GM21423 (cell line): ENCODE data around the gene HMGXB3.
"Not testable (repeated sequence)": the region's sequence is repeated elsewhere in the genome, so short reads cannot be mapped to it uniquely, and the experiment has no call there.

Source experiments
- ATAC-seq: cut with Tn5 transposase; IDR thresholded peaks from one replicate; pipeline ENCODE4 v1.9.1; 2021; ENCODE audit warnings: mild to moderate bottlenecking, moderate library complexity; ENCODE audit not compliant: unreplicated experiment

The HMGXB3 gene

DNA sequence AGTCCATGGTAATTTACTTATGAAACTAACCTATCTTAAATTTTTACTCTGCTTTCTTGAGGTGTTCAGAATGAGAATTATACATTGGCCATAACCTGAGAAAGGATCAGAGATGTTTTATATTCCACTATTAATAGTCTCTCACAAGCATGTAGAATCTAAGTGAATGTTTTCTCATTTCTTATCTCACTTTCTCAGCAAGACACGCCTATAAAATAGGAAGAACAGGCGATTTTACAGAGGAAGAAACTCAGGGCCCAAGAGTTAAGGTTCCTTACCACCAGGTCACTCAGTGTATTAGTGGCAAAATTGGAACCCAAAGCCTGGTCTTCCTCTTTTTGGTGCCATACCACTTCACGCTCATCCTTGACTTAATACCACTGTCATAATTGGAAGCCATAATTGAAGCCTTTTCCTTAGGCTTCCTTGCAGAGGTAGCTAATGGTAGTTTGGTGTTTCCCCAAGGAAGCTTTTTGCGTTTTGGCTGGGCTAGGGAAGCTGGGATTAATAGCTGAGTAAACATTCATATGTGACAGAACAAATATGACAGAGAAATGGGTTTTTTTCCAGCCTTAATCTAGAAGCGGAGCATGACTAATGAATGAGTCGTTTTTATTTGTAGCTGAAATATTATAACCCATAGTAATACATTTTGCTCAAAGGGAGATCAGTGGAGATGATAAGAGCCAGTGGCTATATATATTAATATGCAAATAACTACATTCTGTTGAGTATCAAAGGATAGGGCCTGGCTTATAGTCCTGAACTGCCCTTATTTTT is 16.9 kb downstream of the HMGXB3 start:
- ATAC-seq: no peak

DNA sequence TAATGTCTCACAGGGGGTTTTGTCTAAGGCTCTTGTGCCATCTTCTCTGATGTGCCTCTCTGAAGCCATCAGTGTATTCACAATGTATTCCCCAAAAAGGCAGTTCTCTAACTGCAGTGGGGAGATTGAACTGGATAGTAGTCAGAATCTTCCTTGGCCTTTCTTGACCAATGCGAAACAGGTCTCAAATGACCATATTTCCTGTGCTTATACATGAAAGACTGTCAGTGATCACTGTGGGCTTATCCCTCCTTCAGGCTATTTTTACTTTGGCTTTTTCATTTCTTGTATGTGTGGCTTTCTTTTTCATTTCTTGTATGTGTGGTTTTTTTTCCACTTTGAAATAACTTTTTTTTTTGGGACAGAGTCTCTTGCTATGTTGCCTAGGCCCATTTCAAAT is 19.7 kb downstream of the HMGXB3 start:
- ATAC-seq: no peak

DNA sequence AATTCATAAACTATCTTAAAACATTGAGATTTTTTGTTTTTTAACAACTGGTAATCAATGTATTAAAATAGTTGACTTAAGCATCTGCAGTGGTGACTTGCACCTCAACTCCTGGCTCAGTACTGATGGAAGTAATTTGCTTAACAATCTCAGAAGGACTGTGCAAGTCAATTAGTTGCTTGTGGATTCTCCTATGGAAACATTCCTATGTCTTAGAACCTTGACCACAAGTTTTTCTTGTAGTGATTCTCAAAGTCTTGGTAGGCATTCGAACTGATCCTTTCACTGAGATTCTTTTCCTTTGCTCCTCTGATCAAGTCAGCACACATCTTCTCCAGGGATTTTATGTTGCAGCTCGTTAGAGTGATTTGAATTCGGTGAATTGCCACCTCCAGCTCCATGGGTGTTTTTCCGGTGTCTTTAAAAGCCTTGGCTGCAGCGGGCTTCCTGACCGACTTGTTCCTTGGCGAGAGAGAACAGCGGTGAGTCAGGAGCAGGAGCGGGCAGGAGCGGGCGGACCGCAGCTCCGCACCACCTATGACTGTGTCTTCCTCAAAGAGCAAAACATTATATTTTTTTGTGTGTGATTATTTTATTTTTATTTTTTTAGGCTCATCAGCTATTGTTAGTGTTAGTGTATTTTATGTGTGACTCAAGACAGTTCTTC is 21.1 kb downstream of the HMGXB3 start:
- ATAC-seq: no peak

DNA sequence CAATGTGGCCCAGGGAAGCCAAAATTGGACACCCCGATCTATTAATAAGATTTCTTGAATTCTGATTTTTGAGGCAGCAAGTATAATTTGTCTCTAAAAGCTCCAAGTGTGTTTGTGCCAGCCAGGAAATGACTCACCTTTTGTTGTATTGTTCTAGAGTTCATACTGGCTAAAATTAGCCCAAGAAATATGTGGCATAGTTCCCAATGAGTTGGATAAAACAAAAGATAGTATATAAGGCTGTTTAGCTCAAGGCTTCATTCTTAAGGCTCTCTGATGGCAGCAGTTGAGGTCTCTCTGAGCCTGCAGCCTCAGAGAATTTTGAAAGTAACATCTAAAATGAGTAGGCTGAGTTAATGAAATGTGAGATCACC is 21.6 kb downstream of the HMGXB3 start:
- ATAC-seq: no peak

DNA sequence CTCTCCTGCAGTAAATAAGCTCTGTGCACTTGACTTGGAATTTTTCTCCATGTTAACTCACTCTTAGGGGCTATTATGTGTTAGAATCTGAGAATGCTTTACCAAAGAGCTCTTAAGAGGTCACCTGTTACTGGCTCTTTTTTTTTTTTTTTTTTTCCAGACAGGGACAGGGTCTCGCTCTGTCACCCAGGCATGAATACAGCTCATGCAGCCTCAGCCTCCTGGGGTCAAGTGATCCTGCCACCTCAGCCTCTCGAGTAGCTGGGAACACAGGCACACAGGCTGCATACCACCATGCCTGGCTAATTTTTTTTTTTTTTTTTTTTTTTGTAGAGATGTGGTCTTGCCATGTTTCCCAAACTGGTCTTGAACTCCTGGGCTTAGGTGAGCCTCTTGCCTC is 22.1 kb downstream of the HMGXB3 start:
- no peak for ATAC-seq

DNA sequence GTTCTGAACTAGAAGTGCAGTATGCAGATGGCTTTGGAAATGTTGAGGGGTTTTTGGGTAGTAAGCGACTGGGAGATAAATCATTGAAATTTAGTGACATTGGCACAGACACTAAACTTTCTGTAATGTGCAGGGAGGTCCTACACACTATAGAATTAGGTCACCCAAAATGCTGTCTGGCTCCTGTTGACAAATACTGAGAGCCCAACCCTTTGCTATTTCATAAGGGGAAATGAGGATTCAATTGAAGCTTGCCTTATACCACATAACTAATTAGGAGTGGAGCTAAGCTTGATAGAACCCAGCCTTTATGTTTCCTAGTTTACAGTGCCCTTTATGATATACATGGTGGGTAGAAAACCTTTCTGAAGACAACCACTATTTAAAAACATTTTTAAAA is 22.6 kb downstream of the HMGXB3 start:
- ATAC-seq: no peak

DNA sequence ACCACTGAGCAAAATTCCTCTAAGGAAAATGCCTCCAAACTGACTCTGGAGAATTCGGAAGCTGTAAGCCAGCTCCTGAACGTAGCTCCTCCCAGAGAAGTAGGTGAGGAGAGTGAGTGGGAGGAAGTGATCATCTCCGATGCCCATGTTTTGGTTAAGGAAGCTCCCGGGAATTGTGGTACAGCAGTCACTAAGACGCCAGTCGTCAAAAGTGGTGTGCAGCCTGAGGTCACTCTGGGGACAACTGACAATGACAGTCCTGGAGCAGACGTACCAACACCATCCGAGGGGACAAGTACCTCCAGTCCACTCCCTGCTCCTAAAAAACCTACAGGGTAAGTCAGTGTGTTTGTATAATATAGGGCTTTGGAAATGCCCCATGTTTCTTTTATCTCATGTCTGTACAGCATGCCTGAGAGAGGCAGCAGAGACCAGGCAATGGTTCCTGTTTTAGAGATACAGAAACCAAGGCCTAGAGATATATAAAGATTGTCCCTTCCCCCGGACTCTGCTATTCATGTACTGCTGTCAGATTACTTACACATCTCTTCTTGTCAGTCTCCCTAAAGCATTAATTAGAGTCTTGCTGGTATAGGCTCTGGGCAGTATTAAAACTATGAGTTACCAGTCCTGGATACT is 23.9 kb downstream of the HMGXB3 start:
- ATAC-seq: no peak

DNA sequence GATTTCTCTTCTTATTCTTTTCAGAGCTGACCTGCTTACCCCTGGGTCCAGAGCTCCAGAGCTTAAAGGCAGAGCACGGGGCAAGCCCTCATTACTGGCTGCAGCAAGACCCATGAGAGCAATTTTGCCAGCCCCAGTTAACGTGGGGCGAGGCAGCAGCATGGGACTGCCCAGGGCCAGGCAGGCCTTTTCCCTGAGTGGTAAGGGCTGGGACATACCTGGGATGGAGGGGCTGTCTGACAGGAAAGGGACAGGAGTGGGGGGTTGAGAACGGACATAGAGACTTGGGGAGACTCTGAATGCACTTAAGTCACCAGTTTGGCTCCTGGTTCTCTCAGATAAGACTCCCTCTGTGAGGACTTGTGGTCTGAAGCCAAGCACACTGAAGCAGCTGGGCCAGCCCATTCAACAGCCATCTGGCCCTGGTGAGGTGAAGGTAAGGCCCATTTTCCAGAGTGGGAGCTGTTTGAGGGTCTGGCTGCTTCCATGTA is 26.2 kb downstream of the HMGXB3 start:
- no peak for ATAC-seq

DNA sequence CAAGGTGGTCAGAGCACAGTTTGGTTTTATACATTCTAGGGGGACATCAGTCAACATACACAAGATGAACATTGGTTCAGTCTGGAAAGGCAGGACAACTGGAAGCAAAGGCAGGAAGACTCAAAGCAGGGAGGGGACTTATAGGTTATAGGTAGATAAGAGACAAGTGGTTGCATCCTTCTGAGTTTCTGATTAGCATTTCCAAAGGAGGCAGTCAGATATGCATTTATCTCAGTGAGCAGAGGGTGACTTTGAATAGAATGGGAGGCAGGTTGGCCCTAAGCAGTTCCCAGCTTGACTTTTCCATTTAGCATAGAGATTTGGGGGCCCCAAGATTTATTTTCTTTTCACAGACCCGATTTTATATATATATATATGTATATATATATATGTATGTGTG is 27.5 kb downstream of the HMGXB3 start:
- ATAC-seq: not testable (repeated sequence)

DNA sequence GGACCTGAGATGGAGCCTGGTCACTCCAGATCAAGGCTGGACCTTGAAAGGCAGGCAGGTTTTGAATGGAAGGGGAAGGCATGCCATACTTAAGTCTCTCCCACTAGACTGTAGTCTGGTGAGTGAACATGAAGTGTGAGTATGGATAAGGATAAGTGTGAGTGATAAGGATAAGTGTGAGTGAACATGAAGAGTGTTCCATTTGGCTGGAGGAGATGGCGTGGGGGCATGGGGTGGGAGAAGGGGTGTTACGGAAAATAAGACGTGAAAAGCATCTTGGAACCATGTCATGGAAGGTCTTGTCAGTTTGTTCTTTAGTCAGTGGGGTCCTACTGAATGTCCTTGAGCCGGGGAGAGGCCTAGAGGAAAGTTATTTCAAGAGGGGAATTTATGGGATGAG is 32.8 kb downstream of the HMGXB3 start:
- no peak for ATAC-seq

DNA sequence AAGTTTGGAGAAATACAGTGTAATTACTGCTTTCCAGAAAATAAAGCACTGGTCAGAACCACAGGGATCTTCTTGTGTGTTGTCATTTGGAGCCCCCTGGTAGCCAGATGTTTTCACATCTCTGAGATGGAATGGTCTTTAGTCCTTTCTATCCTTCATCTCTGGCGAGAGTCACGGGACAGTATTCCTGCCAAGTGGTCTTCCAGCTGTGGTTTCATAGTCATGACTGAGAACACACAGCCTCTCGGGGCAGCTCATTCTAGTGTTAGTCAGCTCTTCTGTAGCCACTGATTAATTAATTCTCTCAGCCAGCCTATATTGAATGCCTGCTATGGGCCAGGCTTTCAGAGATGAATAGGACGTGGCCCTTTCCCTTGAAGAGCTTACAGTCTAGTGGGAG is 34.1 kb downstream of the HMGXB3 start:
- ATAC-seq: no peak

DNA sequence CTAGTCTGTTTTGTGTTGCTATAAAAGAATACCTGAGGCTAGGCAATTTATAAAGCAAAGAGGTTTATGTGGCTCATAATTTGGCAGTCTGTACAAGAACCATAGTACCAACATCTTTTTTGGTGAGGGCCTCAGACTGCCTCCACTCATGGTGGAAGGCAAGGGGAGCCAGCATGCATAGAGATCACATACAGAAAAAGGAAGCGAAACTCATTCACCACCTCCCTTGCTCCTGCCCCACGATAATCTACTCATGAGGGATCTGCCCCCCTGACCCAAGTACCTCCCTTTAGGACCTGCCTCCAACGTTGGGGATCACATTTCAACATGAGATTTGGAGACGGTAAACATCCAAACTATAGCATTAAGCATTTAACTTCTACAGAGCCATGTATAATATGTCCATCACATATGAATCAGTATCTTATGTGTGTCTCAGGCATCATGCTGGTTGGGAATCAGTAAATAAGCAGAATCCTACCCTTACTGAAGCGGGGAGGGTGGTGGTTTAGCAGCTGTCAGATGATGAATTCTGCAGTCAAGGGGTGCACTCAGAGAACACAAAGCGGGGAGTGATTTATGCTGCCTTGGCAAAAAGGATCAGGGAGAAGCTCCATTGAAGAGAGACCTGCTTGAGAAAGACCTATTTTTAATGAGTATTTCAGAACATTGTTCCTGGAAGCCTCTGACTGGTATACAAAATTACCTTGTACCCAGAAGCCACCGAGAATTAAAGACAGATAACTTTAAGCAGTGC is 34.8 kb downstream of the HMGXB3 start:
- peak; percentile 96 for ATAC-seq

DNA sequence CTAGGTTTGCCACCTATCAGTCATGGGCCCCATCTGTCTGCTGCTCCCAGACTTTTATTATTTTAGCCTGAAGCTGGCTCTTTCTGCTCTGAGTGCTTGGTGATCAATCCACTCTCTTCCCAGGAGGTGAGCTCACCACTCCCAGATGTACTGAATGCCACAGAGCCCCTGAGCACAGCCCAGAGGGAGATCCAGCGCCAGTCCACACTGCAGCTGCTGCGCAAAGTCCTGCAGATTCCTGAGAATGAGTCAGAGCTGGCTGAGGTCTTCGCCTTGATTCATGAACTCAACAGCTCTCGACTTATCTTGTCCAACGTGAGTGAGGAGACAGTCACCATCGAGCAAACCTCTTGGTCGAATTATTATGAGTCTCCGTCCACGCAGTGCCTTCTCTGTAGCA is 36.0 kb downstream of the HMGXB3 start:
- ATAC-seq: no peak

DNA sequence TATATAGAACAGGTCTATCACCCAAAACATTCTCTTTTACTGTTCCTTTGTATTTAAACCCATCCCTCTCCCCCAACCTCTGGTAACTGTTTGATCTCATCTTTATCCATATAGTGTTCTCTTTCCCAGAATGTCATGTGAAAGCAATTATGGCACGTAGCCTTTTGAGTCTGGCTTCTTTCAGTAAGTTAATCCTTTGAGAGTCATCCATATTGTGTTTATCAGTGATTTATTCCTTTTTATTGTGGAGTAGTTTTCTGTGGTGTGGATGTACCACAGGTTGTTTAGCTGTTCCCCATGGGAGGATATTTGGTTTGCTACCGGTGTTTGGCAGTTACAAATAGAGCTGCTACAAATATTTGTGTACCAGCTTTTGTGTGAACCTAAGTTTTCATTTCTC is 38.0 kb downstream of the HMGXB3 start:
- no peak for ATAC-seq

DNA sequence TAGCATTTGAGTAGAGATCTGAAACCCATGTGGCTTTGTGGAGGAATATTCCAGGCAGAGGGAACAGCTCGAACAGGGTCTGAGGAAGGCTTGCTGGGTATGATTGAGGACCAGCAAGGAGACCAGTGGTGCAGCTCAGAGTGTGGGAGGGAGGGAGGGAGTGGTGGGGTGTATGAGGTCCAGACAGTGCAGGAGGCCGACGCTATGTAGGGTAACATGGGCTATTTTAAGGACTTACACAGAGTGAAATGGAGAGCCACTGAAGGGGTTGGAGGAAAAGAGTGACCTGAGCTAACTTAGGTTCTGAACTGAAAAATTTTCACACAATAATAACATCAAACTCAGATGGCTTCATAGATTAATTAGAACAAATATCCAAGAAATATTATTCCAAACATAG is 41.9 kb downstream of the HMGXB3 start:
- no peak for ATAC-seq

DNA sequence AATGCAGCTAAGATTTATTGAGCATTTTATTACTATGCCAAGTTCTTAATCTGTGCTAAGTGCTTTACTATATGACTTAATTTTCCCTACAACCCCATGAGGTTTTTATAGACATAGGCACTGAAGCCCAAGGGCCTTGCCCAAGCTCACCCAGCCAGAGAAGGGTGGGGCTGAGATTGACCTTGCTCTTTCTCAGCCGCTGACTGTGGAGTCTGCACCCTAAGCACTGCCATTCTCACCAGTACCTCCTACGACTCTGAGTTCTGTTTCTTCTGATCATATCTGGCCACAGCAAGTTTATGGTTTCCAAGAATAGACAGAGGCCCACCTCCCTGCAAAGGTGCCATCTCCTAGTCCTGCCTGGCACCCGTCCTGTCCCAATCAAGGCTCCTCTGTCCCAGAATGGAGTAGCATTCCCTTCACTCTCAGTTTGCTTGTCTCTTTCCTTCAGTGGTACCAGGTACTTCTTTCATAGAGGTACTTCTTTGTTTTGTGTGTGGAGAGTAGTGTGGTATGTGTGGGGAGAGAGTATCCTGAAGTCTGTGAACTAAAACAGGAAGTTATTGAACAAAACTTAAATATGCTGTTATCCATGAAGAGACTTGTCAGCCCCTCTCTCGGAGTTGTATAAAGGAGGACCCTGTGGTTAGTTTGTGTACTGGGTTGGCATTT is 43.3 kb downstream of the HMGXB3 start:
- no peak for ATAC-seq

DNA sequence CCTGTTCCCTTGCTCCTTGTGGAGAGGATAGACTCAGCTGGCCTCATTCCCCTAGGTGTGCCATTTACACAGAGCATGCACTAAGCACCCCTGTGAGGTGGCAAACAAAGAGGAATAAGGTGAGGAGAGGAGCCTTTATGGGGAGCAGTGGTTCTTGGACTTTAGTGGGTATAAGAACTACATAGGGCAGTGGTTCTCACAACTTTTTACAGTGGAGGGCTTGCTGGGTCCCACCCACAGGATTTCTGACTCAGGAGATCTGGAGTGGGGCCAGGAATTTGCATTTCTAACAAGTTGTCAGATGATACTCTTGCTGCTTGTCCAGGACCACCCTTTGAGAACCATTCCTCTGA is 43.8 kb downstream of the HMGXB3 start:
- ATAC-seq: no peak

DNA sequence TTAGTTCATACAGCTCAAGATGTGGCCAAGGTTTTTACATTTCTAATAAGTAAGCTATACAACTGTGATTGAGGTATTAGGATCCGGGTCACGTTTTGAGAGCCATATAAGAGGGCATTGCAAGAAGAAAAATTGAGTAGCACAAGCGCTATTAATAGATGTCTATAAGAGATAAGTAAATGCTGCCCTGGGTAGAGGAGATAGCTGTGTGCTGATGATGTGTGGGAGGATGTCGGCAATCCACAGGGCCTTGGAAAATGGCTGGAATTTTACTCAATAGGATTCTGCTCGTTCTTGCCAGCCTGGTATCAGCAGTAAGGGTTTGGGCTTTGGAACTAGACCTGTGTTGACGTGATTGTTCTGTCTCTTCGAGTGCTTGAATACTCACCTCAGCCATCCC is 44.2 kb downstream of the HMGXB3 start:
- no peak for ATAC-seq

DNA sequence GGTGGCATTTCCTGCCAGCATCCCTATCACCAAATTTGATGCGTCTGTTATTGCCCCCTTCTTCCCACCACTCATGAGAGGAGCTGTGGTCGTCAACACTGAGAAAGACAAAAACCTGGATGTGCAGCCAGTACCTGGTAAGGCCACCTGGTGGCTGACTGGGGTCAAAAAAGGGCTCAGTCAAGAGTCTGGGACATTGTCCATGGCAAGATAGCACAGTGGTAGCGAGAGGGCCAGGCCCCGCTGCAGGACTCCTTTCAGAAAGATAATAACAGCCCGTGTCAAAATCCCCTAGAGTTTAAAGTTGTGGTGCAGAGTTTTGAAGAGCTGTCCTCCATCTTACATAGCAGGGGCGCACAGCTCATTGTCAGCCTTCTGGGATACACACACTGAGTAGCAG is 45.0 kb downstream of the HMGXB3 start:
- ATAC-seq: no peak

DNA sequence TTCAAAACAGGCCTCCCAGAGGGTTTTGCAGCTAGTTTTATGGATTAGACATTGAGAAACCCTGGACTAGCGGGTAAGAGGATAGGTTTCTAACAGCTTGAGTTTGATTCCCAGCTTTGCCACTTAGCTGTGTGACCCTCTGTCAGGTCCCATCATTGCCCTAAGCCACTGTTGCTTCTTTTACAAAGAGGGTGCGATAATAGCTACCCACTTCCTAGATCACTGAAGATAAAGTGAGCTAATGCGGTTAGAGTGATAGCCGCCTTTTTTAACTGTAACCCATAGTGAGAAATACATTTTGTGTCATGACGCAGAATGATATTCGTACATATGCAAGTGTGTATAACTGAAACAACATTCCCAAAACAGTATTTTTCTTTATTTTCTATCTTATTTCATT is 45.5 kb downstream of the HMGXB3 start:
- no peak for ATAC-seq
